ENCODE results near the gene SMIM35.

SMIM35 gene

GRCh38 chr11:117961896-117962295, 124.9 kb downstream of the SMIM35 start:
- TF ChIP-seq CTCF (IDR thresholded peaks at IDR 0.05; ENCODE audit: insufficient read depth, low read length, missing control alignments): no peak
- ChIA-PET CTCF (no interaction called here), POLR2A (no interaction called here)
- no peak overlapping the region for H3K4me3 ChIP-seq (ENCODE audit: low read depth, low read length)
- no peak for DNase-seq (ENCODE audit: low read depth, low spot score)

DNA sequence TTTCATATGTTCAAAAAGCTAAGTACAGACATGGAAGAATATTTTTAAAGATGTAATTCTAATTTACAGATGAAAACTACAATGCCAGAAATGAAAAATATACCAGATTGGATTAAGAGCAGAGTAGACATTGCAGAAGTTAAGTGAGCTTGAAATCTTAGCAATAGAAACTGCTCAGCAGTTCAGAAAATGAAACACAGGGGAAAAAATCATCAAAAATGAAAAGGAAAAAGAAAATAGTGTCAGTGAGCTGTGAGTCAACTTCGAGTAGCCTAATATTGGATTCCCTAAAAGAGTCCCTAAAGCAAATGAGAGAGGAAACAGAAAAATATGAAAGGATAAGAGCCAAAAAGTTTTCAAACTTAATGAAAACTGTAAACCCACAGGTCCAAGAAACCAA, 126.4 kb downstream of the SMIM35 start:
- no peak overlapping the region for H3K4me3 ChIP-seq (ENCODE audit: low read depth, low read length)
- ChIA-PET POLR2A (no interaction called here), CTCF (interaction anchor here (0.8 to 2.2 kb wide), 2 partner anchors 13 to 115 kb away, joined by 3 to 18 read pairs; no protein-coding TSS in a partner anchor)
- no peak for TF ChIP-seq CTCF (IDR thresholded peaks at IDR 0.05; ENCODE audit: insufficient read depth, low read length, missing control alignments)
- DNase-seq (ENCODE audit: low read depth, low spot score): no peak

DNA sequence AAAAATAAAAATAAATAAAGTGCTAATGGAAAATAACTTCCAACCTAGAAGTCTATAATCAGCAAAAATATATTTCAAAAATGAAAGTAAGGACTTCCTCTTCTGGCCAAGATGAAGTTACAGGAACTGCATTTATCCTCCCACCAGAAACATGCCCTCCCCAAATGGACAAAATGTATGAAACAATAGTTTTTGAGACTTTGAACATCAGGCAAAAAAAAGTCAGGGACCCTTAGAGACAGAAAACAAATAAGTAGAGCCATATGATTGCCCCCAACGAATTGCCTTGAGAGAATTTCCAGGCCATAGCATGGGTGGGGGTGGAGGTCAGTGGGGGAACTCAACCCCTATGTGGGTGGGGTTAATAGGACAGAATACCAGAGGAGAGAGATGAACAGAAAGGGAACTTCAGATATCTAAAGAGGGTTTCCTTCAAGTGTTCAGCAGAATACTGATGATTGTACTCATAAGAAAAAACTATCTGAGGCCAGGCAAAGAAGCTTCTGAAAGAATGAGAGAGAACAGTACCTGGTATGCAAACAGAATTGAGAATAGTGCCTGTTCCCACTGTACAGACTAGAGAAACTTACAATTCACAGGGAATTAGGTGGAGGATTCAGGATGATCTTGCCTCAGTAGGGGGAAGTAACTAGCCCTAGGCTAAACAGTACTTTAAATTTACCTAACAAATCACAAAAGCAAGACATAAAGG, 127.2 kb downstream of the SMIM35 start:
- POLR2A ChIA-PET: no interaction called here
- H3K4me3 ChIP-seq (ENCODE audit: low read depth, low read length): no peak overlapping the region

GRCh38 chr11:117958949-117959348, 127.8 kb downstream of the SMIM35 start:
- DNase-seq (ENCODE audit: low read depth, low spot score): no peak
- ChIA-PET POLR2A (no interaction called here), CTCF (no interaction called here)
- no peak for TF ChIP-seq CTCF (IDR thresholded peaks at IDR 0.05; ENCODE audit: insufficient read depth, low read length, missing control alignments)
- no peak overlapping the region for H3K4me3 ChIP-seq (ENCODE audit: low read depth, low read length)

More for the DNA sequence above, 127.2 kb downstream of the SMIM35 start:
- CTCF ChIA-PET: interaction anchor here (2.2 kb wide), 1 partner anchor 13 kb away, joined by 18 read pairs; no protein-coding TSS in a partner anchor
- no peak for TF ChIP-seq CTCF (IDR thresholded peaks at IDR 0.05; ENCODE audit: insufficient read depth, low read length, missing control alignments)
- DNase-seq (ENCODE audit: low read depth, low spot score): no peak
